ENCODE results near the gene ONECUT2.
"Not testable (repeated sequence)": the region's sequence is repeated elsewhere in the genome, so short reads cannot be mapped to it uniquely, and the experiment has no call there.

Gene ONECUT2

GRCh38 chr18:57446322-57446721, 11.1 kb downstream of the ONECUT2 start:
- DNase-seq (ENCODE audit: low read depth), result no peak

GRCh38 chr18:57447154-57447621, 12.0 kb downstream of the ONECUT2 start:
- no peak for DNase-seq (ENCODE audit: low read depth)

- DNase-seq (ENCODE audit: low read depth), result no peak
Observed at GRCh38 chr18:57455576-57456129, 20.5 kb downstream of the ONECUT2 start.

- DNase-seq (ENCODE audit: low read depth), result no peak
Observed at GRCh38 chr18:57461652-57462269, 26.6 kb downstream of the ONECUT2 start.

GRCh38 chr18:57466307-57466706, 31.1 kb downstream of the ONECUT2 start:
- no peak for DNase-seq (ENCODE audit: low read depth)

- no peak for DNase-seq (ENCODE audit: low read depth)
Observed at GRCh38 chr18:57466745-57467409, 31.7 kb downstream of the ONECUT2 start.

GRCh38 chr18:57469884-57470283, 34.7 kb downstream of the ONECUT2 start:
- DNase-seq (ENCODE audit: low read depth), result no peak

- DNase-seq (ENCODE audit: low read depth), result no peak
Observed at GRCh38 chr18:57475408-57475807, 40.2 kb downstream of the ONECUT2 start.

- DNase-seq (ENCODE audit: low read depth), result no peak
Observed at GRCh38 chr18:57475903-57476302, 40.7 kb downstream of the ONECUT2 start.

- no peak for DNase-seq (ENCODE audit: low read depth)
Observed at GRCh38 chr18:57480733-57481132, 45.6 kb downstream of the ONECUT2 start.

GRCh38 chr18:57497372-57498294, 62.5 kb downstream of the ONECUT2 start:
- DNase-seq (ENCODE audit: low read depth), result no peak

- no peak for DNase-seq (ENCODE audit: low read depth)
Observed at GRCh38 chr18:57498682-57499256, 63.6 kb downstream of the ONECUT2 start.

- DNase-seq (ENCODE audit: low read depth), result no peak
Observed at GRCh38 chr18:57502624-57503023, 67.5 kb downstream of the ONECUT2 start.

- no peak for DNase-seq (ENCODE audit: low read depth)
Observed at GRCh38 chr18:57505231-57505630, 70.1 kb downstream of the ONECUT2 start.

- DNase-seq (ENCODE audit: low read depth), result no peak
Observed at GRCh38 chr18:57516056-57516455, 80.9 kb downstream of the ONECUT2 start.

- DNase-seq (ENCODE audit: low read depth), result no peak
Observed at GRCh38 chr18:57518533-57518932, 83.4 kb downstream of the ONECUT2 start.

GRCh38 chr18:57519668-57520424, 84.7 kb downstream of the ONECUT2 start:
- DNase-seq (ENCODE audit: low read depth), result no peak

GRCh38 chr18:57522348-57522747, 87.2 kb downstream of the ONECUT2 start:
- DNase-seq (ENCODE audit: low read depth), result not testable (repeated sequence)

GRCh38 chr18:57523171-57523956, 88.2 kb downstream of the ONECUT2 start:
- DNase-seq (ENCODE audit: low read depth), result no peak

- DNase-seq (ENCODE audit: low read depth), result no peak
Observed at GRCh38 chr18:57527556-57528229, 92.5 kb downstream of the ONECUT2 start.

Measured in stimulated activated CD8-positive, alpha-beta memory T cell treated with anti-CD3 and anti-CD28 coated beads, Interleukin-7, amount 100 ng/mL, for 24 hours (primary cell).